BLaER1 treated with 17β-estradiol and CSF1 and Interleukin-3, amounts not matched to agents 10 nM and 100 nM (cell line): ENCODE results near the gene ANKRD11.

ENCODE experiments used
- H3K27ac ChIP-seq, 11 experiments: shearing (Covaris generic); formaldehyde crosslinking; 2 replicates each; pipeline ENCODE4 v1.8.1; 2022
- H3K27me3 ChIP-seq, 11 experiments: shearing (Covaris generic); formaldehyde crosslinking; 2 replicates each; pipeline ENCODE4 v1.8.1; 2022
- H3K36me3 ChIP-seq, 11 experiments: shearing (Covaris generic); formaldehyde crosslinking; 2 replicates each; pipeline ENCODE4 v1.8.1; 2022
- H3K4me1 ChIP-seq, 10 experiments: shearing (Covaris generic); formaldehyde crosslinking; 2 replicates each; pipeline ENCODE4 v1.8.1; 2022
- H3K4me2 ChIP-seq, 11 experiments: shearing (Covaris generic); formaldehyde crosslinking; 2 replicates each; pipeline ENCODE4 v1.8.1; 2022
- H3K4me3 ChIP-seq, 10 experiments: shearing (Covaris generic); formaldehyde crosslinking; 2 replicates each; pipeline ENCODE4 v1.8.1; 2022
- H3K9ac ChIP-seq, 11 experiments: shearing (Covaris generic); formaldehyde crosslinking; 2 replicates each; pipeline ENCODE4 v1.8.1; 2022
- H3K9me3 ChIP-seq, 11 experiments: shearing (Covaris generic); formaldehyde crosslinking; replicated peaks in 1 of 11; 2 replicates each; pipeline ENCODE4 v1.8.1; 2022
- H4K20me1 ChIP-seq, 11 experiments: shearing (Covaris generic); formaldehyde crosslinking; 2 replicates each; pipeline ENCODE4 v1.8.1; 2022
- Cebpa-rat ChIP-seq, 11 experiments: shearing (Covaris generic); IDR thresholded peaks; 2 replicates each; pipeline ENCODE4 v1.8.1; 2022

Gene ANKRD11

DNA sequence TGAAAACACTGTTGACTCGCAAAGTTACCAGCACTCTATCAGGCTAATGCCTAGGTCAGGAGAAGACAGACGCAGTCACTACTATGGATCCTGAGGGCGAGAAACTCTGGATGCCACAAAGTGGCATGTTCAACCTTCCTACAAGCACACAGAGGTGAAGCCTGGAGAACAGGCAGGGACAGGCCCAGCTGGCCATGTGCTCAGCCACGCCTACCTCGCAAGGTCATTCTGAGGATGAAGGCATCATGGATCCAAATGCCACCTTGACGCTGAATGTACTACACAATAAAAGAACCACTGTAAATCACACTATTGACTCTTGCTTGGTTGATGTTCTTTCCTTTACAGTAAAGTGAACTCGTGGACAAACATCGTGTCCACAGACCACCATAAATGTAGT lies 85.8 kb downstream of the ANKRD11 start:
- Histone ChIP-seq H3K36me3 (peaks cover 2 to 42% (median 26%) of the 10 kb centered on the region in 11 experiments; a peak in 20 of 22 replicates), H3K4me2 (peak overlapping the region; percentile 4 to 91 (median 85); a peak in 21 of 22 replicates), H3K27ac (no peak overlapping the region), H3K9me3 (no peaks in the 10 kb centered on the region), H3K4me3 (no peak overlapping the region), H3K4me1 (peaks cover 69 to 83% (median 74%) of the 10 kb centered on the region in 10 experiments), H3K9ac (peak overlapping the region in 2 of 11 experiments; percentile 24 to 45; a peak in 3 of 22 replicates), H3K27me3 (no peaks in the 10 kb centered on the region), H4K20me1 (peaks cover 95 to 98% (median 96%) of the 10 kb centered on the region in 11 experiments)
- no peak for TF ChIP-seq Cebpa-rat (IDR thresholded peaks at IDR 0.05)

DNA sequence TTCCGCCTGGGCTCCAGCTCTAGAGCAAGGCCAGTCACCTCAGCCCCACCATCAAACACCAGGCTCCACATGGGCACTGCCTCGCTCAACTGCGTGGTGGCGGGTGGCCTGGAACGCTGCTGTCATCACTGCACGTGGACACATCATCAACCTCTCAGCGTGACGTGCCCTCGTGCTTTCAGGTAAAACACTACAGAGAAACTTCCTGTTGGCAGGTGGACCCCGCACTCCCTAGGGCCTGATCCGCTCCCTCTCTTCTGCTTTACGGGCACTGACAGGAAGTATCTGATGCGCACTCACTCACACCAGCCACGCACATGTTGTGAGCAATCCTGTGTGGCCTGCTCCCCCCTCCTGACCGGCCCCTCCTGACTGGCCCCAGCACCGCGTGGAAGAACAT lies 87.4 kb downstream of the ANKRD11 start:
- Histone ChIP-seq H3K9ac (peak overlapping the region in 7 of 11 experiments; percentile 4 to 45 (median 38); a peak in 8 of 22 replicates), H3K9me3 (no peaks in the 10 kb centered on the region), H3K4me1 (peaks cover 60 to 83% (median 72%) of the 10 kb centered on the region in 10 experiments), H4K20me1 (peaks cover 95 to 98% (median 96%) of the 10 kb centered on the region in 11 experiments), H3K36me3 (peaks cover 4 to 58% (median 38%) of the 10 kb centered on the region in 11 experiments; a peak in 21 of 22 replicates), H3K4me3 (no peak overlapping the region), H3K27me3 (no peaks in the 10 kb centered on the region), H3K27ac (peak overlapping the region in 6 of 11 experiments; percentile 3 to 54 (median 42); a peak in 10 of 22 replicates), H3K4me2 (peak overlapping the region; percentile 53 to 91 (median 85))
- no peak for TF ChIP-seq Cebpa-rat (IDR thresholded peaks at IDR 0.05)

DNA sequence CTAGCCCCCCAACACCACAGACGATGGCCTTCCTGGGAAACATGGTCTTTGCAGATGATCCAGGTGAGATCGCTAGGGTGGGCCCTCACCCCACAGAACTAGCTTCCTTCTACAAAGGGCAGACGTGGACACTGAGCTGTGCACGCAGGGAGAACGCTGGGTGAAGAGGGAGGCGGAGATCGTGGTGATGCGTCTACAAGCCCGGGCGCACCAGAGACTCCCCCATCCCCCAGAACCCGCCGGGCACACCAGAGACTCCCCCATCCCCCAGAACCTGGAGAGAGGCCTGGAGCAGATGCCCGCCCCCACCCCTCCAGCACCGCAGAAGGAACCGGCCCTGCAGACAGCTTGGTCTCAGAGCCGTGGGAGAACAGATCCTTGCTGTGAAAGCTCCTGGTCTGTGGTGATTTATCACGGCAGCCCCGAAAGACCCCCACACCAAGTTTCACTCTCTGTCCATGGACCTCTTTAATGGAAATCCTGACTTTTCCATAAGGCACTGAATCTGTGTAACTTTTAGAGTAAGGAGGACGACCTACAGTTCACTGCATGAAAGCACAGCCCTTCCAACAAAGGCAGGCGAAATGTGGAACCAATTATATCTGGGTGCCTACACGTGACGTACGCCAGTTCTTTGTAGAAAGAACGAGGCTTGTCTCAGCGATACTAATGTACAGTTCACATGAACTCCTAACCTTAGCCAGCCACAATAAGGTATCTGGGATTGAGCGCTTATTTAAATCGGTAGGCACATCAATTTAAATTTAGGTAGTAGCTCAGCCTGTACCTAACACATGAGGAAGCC lies 88.5 kb downstream of the ANKRD11 start:
- Histone ChIP-seq H3K9me3 (no peaks in the 10 kb centered on the region), H3K4me2 (no peak overlapping the region), H3K36me3 (peaks cover 16 to 67% (median 47%) of the 10 kb centered on the region in 11 experiments), H3K27me3 (no peaks in the 10 kb centered on the region), H4K20me1 (peaks cover 95 to 98% (median 96%) of the 10 kb centered on the region in 11 experiments), H3K9ac (no peak overlapping the region), H3K4me3 (no peak overlapping the region), H3K27ac (no peak overlapping the region), H3K4me1 (peaks cover 59 to 83% (median 72%) of the 10 kb centered on the region in 10 experiments)
- TF ChIP-seq Cebpa-rat (IDR thresholded peaks at IDR 0.05) = no peak

DNA sequence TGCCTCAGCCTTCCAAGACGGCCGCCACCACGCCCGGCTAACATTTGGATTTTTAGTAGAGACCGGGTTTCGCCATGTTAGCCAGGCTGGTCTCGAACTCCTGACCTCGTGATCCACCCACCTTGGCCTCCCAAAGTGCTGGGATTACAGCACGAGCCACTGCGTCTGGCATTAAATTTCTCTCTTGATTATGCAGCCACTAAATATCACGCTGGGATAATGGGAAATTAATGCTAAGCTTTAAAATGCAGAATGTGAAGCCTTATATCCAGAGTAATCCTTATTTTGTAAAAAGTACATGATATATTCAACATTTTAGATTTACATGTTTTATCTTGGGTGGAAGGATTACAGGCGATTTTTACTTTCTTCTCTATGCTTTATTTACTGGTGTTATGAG lies 89.2 kb downstream of the ANKRD11 start:
- Histone ChIP-seq H3K36me3 (peaks cover 16 to 66% (median 46%) of the 10 kb centered on the region in 11 experiments), H3K27me3 (no peaks in the 10 kb centered on the region), H3K4me1 (peaks cover 59 to 83% (median 72%) of the 10 kb centered on the region in 10 experiments), H3K9me3 (no peaks in the 10 kb centered on the region), H3K9ac (no peak overlapping the region), H4K20me1 (peaks cover 95 to 98% (median 96%) of the 10 kb centered on the region in 11 experiments), H3K4me3 (no peak overlapping the region), H3K27ac (no peak overlapping the region), H3K4me2 (no peak overlapping the region)
- no peak for TF ChIP-seq Cebpa-rat (IDR thresholded peaks at IDR 0.05)

DNA sequence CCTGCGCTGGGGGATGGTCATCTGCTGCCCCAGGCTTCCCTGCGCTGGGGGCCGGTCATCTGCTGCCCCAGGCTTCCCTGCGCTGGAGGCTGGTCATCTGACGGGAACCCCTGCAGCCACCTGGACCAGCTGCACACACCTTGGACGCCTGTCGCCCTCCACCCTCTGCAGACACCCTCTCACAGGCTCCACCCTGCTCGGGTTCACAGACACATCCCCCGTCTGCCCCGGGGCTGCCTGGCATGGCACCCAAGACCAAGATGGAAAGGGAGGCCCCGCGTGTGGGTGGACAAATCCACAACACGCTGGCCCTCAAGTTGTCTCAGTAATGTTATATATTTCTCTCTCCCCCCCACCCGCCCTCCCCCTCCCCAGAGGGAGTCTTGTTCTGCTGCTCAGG lies 89.6 kb downstream of the ANKRD11 start:
- Histone ChIP-seq H3K4me3 (no peak overlapping the region), H3K27ac (no peak overlapping the region), H3K4me1 (peaks cover 59 to 83% (median 72%) of the 10 kb centered on the region in 10 experiments), H3K9ac (no peak overlapping the region), H3K9me3 (no peaks in the 10 kb centered on the region), H3K4me2 (0 out of 22 replicates have a peak overlapping the region, but pooled peaks of 1 of the 11 experiments have one; percentile 22), H4K20me1 (peaks cover 95 to 98% (median 96%) of the 10 kb centered on the region in 11 experiments), H3K36me3 (peaks cover 16 to 62% (median 43%) of the 10 kb centered on the region in 11 experiments), H3K27me3 (no peaks in the 10 kb centered on the region)
- no peak for TF ChIP-seq Cebpa-rat (IDR thresholded peaks at IDR 0.05)

DNA sequence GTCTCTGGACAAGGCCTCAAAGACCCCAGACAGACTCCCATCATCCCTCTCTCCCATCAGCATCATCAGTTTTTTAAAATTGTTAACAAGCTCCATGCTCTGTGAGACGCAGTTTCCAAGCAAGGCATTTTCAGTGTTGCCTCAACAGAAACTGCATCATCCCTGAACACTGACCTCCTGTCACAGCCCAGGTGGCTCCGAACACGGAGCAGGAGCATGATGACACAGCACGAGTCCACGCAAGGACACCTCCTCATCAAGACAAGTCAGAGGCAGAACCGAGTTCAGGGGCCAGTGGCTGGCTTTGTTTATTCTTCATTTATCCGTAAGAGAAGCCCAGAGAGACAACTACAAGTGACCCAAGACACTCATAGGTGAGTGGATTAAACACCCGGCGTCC lies 91.4 kb downstream of the ANKRD11 start:
- Histone ChIP-seq H3K4me3 (no peak overlapping the region), H4K20me1 (peaks cover 95 to 98% (median 96%) of the 10 kb centered on the region in 11 experiments), H3K27me3 (no peaks in the 10 kb centered on the region), H3K27ac (peak overlapping the region in 2 of 11 experiments; percentile 5 to 9; a peak in 1 of 22 replicates), H3K4me2 (peak overlapping the region in 8 of 11 experiments; percentile 17 to 66 (median 33); a peak in 11 of 22 replicates), H3K9me3 (no peaks in the 10 kb centered on the region), H3K36me3 (peaks cover 16 to 59% (median 36%) of the 10 kb centered on the region in 11 experiments), H3K9ac (peak overlapping the region in 4 of 11 experiments; percentile 1 to 23 (median 11); a peak in 3 of 22 replicates), H3K4me1 (peaks cover 59 to 82% (median 72%) of the 10 kb centered on the region in 10 experiments)
- TF ChIP-seq Cebpa-rat (IDR thresholded peaks at IDR 0.05) = no peak

DNA sequence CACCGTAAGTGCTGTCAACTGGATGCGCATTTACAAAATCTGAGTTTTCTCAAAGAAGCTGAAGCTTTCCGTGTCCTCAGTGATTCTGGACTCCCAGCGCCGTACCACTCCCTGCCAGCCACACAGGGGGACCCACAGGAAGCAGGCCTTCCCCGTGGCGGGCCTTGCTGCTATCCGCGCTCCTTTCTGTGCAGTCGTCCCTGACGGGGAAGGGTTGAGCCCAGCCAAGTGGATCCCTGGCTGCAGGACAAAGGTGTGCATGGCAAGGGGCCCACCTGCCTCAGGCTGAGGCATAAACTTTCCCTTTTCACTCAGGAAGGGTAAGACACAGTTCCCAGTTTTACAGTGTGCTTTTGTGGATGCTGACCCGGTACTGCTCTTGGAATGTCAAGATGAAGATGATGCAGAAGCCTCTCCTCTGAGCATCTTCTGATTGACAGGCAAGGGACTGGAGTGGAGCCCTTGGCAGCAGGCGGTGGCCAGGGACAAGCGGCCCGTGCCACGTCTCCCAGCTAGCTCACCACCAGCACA lies 93.0 kb downstream of the ANKRD11 start:
- H3K27me3 ChIP-seq = no peaks in the 10 kb centered on the region
- H3K4me3 ChIP-seq = no peak overlapping the region
- H3K4me1 ChIP-seq = peaks cover 56 to 80% (median 73%) of the 10 kb centered on the region in 10 experiments
- H3K9ac ChIP-seq = 0 out of 22 replicates have a peak overlapping the region, but pooled peaks of 1 of the 11 experiments have one; percentile 4
- no peak for TF ChIP-seq Cebpa-rat (IDR thresholded peaks at IDR 0.05)
- peak overlapping the region in 9 of 11 experiments; percentile 10 to 76 (median 46); a peak in 16 of 22 replicates for H3K4me2 ChIP-seq
- H3K36me3 ChIP-seq = peaks cover 16 to 63% (median 47%) of the 10 kb centered on the region in 11 experiments; a peak in 21 of 22 replicates
- H4K20me1 ChIP-seq = peaks cover 95 to 98% (median 96%) of the 10 kb centered on the region in 11 experiments
- no peaks in the 10 kb centered on the region for H3K9me3 ChIP-seq
- no peak overlapping the region for H3K27ac ChIP-seq

DNA sequence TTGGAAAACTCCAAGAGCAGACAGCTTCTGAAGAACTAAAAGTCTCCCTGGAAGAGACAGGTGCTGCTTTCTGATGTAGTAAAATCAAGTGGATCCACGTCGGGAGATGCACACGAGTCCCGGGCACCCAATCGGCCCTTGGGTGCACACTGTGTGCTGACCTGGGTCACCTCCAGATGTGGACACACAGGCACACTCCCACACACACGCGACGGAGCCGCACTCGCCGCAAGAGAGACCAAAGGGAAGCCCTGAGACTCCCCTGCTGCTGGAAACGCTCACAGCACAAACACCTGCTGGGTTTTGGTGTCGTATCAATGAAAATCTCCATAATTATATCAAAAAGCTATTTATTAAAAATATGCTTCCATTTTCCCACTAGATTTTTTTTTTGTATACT lies 94.2 kb downstream of the ANKRD11 start:
- peak overlapping the region; percentile 49 to 76 (median 66); a peak in 20 of 22 replicates for H3K4me2 ChIP-seq
- H3K4me1 ChIP-seq = peaks cover 56 to 79% (median 72%) of the 10 kb centered on the region in 10 experiments
- H3K27ac ChIP-seq = no peak overlapping the region
- H4K20me1 ChIP-seq = peaks cover 93 to 98% (median 95%) of the 10 kb centered on the region in 11 experiments
- peaks cover 19 to 72% (median 56%) of the 10 kb centered on the region in 11 experiments; a peak in 21 of 22 replicates for H3K36me3 ChIP-seq
- H3K27me3 ChIP-seq = no peaks in the 10 kb centered on the region
- H3K9me3 ChIP-seq = peaks cover 0 to 2% (median 0%) of the 10 kb centered on the region in 11 experiments; a peak in 1 of 22 replicates
- H3K4me3 ChIP-seq = no peak overlapping the region
- 0 out of 22 replicates have a peak overlapping the region, but pooled peaks of 1 of the 11 experiments have one; percentile 3 for H3K9ac ChIP-seq
- no peak for TF ChIP-seq Cebpa-rat (IDR thresholded peaks at IDR 0.05)
